Measurements from ENCODE around the gene VPS13D. TPM values are rescaled to one million over a fixed set of nuclear protein-coding genes. Genes with fewer than 3 reads are reported as not detected.
A peak's percentile ranks its signal among the peaks of the same experiment; 100 is the strongest.

VPS13D gene
- total RNA-seq, 4 donors from 2014 or later: 88.1 to 105 (median 97.1) TPM

- ATAC-seq (ENCODE audit: low FRiP score) (no peak), DNase-seq (ENCODE audit: low spot score) (no peak)
- TF ChIP-seq, protein P1, sequence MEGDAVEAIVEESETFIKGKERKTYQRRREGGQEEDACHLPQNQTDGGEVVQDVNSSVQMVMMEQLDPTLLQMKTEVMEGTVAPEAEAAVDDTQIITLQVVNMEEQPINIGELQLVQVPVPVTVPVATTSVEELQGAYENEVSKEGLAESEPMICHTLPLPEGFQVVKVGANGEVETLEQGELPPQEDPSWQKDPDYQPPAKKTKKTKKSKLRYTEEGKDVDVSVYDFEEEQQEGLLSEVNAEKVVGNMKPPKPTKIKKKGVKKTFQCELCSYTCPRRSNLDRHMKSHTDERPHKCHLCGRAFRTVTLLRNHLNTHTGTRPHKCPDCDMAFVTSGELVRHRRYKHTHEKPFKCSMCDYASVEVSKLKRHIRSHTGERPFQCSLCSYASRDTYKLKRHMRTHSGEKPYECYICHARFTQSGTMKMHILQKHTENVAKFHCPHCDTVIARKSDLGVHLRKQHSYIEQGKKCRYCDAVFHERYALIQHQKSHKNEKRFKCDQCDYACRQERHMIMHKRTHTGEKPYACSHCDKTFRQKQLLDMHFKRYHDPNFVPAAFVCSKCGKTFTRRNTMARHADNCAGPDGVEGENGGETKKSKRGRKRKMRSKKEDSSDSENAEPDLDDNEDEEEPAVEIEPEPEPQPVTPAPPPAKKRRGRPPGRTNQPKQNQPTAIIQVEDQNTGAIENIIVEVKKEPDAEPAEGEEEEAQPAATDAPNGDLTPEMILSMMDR (IDR thresholded peaks at IDR 0.05): no peak
These were observed 216.8 kb downstream of the VPS13D start for GRCh38 chr1:12446593-12446992.

DNA sequence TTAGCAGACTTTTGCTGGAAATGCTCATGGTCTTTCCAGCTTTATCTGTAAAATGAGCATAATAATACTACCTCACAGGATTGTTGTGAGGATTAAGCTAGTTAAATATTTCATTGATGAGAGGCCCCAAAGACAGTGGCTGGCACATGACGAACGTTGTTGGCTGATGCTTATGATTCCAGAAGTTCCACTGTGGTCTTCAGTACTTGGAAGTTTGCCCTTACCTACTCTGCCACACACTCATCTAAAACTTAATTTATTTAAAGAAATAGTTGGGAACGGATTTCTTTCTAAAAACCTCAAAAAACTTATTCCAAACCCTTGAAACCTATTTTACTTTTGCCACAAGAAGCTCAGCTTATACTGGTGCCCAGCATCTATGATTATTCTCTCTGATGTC, 217.5 kb downstream of the VPS13D start:
- ATAC-seq (ENCODE audit: low FRiP score): peak; percentile 14
- TF ChIP-seq, protein P1 (IDR thresholded peaks at IDR 0.05): no peak
- DNase-seq (ENCODE audit: low spot score): no peak

GRCh38 chr1:12447849-12448312, 218.1 kb downstream of the VPS13D start:
- DNase-seq (ENCODE audit: low spot score): no peak
- ATAC-seq (ENCODE audit: low FRiP score): peak; percentile 63
- TF ChIP-seq, protein P1 (IDR thresholded peaks at IDR 0.05): no peak

DNA sequence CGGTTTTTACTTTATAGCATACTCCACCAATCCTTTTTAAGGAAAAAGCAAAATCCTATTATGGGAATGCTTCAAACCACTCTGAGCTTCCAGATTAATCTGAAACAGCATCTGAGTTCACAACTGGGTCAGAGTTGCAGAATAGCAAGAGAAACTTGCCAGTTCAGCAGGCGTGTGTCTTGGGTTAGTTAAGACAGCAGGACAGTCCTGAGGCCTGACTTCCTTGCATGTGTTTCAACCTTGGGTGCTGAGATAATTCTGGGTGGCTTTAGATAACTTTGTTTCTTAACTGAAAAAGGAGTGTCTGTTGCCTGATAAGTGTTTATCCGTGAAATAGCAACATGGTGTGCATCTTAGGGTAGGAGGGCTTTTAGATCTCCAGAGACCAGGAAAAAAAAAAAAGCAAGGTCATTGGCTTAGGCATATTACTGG, 218.9 kb downstream of the VPS13D start:
- no peak for ATAC-seq (ENCODE audit: low FRiP score)
- TF ChIP-seq, protein P1 (IDR thresholded peaks at IDR 0.05): no peak

GRCh38 chr1:12450090-12450755, 220.4 kb downstream of the VPS13D start:
- no peak for DNase-seq (ENCODE audit: low spot score)
- TF ChIP-seq, protein P1 (IDR thresholded peaks at IDR 0.05): no peak
- ATAC-seq (ENCODE audit: low FRiP score): no peak

More for the DNA sequence above, 218.9 kb downstream of the VPS13D start:
- no peak for DNase-seq (ENCODE audit: low spot score)

GRCh38 chr1:12450756-12451559, 221.1 kb downstream of the VPS13D start:
- TF ChIP-seq, protein P1 (IDR thresholded peaks at IDR 0.05): no peak
- ATAC-seq (ENCODE audit: low FRiP score) (no peak), DNase-seq (ENCODE audit: low spot score) (no peak)

Data from omental fat pad (tissue), 4 donors.